H1 (cell line): ENCODE measurements around the gene MTPN. TPM values are rescaled to one million over a fixed set of nuclear protein-coding genes. Genes with fewer than 3 reads are reported as not detected.

Source experiments
- CTCF ChIA-PET: fragments of 300-600 bp; sonication (Branson Sonifier 250); formaldehyde crosslinking; loops from one replicate; lab custom pipeline; 2021; ENCODE audit not compliant: partially characterized antibody; lab: Charles Lee
- POLR2A ChIA-PET: fragments of 300-600 bp; sonication (Branson Sonifier 250); formaldehyde crosslinking; loops from one replicate; lab custom pipeline; 2021; ENCODE audit warnings: inconsistent platforms; ENCODE audit not compliant: partially characterized antibody; lab: Charles Lee
- DNase-seq, 2 experiments: peaks; one replicate each; pipeline versions ENCODE4 v3.0.0 to v3.0.0-alpha.2; 2010 to 2022; ENCODE audit warnings: low spot score in 2 of 2, low read depth in 1 of 2, mixed read lengths in 1 of 2
- FAIRE-seq: peaks from 2 replicates; lab custom pipeline; 2011; peaks lifted over from hg19 to GRCh38; lab: Jason Lieb, UNC
- H2AFZ ChIP-seq: 2 replicates; pipeline ENCODE4 v1.8.1; 2012; ENCODE audit warnings: low read length, inconsistent platforms
- H2AK5ac ChIP-seq: 2 replicates; pipeline ENCODE4 v1.6.1; 2013; ENCODE audit warnings: low read depth, low read length
- H2BK120ac ChIP-seq: replicated peaks from 2 replicates; pipeline ENCODE3; 2013; ENCODE audit warnings: low read depth, low read length, inconsistent platforms
- H2BK12ac ChIP-seq: 2 replicates; pipeline ENCODE4 v1.6.1; 2013; ENCODE audit warnings: low read depth, low read length
- H2BK15ac ChIP-seq: 2 replicates; pipeline ENCODE4 v1.6.1; 2013; ENCODE audit warnings: low read length
- H2BK20ac ChIP-seq: 2 replicates; pipeline ENCODE4 v1.6.1; 2013; ENCODE audit warnings: low read length
- H2BK5ac ChIP-seq: 2 replicates; pipeline ENCODE4 v1.6.1; 2013; ENCODE audit warnings: low read depth, low read length
- H3K14ac ChIP-seq: 2 replicates; pipeline ENCODE4 v1.6.1; 2013; ENCODE audit warnings: inconsistent platforms; ENCODE audit not compliant: insufficient read length
- H3K18ac ChIP-seq: 2 replicates; pipeline ENCODE4 v1.6.1; 2013; ENCODE audit warnings: low read length; ENCODE audit errors: extremely low read depth
- H3K23ac ChIP-seq: 2 replicates; pipeline ENCODE4 v1.6.1; 2013; ENCODE audit warnings: inconsistent platforms; ENCODE audit not compliant: insufficient read length
- H3K23me2 ChIP-seq: 2 replicates; pipeline ENCODE4 v1.6.1; 2013; ENCODE audit warnings: low read depth, low read length
- H3K27ac ChIP-seq: 2 replicates; pipeline ENCODE4 v1.6.1; 2011; ENCODE audit warnings: low read depth, low read length, inconsistent platforms
- H3K27me3 ChIP-seq, 4 experiments: replicated peaks in 1 of 4; 1 replicate in 1 of 4; 2 replicates in 3 of 4; pipeline versions ENCODE4 v1.6.1 to v1.8.1; 2011 to 2013; ENCODE audit warnings: low read length in 3 of 4, mild to moderate bottlenecking in 3 of 4, inconsistent platforms in 2 of 4, mixed read lengths in 2 of 4, moderate library complexity in 1 of 4; ENCODE audit not compliant: control insufficient read depth in 3 of 4, insufficient read depth in 3 of 4; ENCODE audit errors: extremely low read depth in 1 of 4
- H3K36me3 ChIP-seq, 4 experiments: 2 replicates each; pipeline versions ENCODE4 v1.6.1 to v1.8.1; 2011 to 2013; ENCODE audit warnings: mild to moderate bottlenecking in 4 of 4, low read length in 3 of 4, moderate library complexity in 2 of 4, control low read depth in 1 of 4, inconsistent platforms in 1 of 4; ENCODE audit not compliant: insufficient read depth in 4 of 4, control insufficient read depth in 2 of 4
- H3K4ac ChIP-seq: replicated peaks from 2 replicates; pipeline ENCODE3; 2013; ENCODE audit warnings: low read length, low read depth, mixed read lengths, inconsistent platforms; ENCODE audit not compliant: insufficient read length
- H3K4me1 ChIP-seq, 4 experiments: replicated peaks in 1 of 4; 1 replicate in 1 of 4; 2 replicates in 3 of 4; pipeline versions ENCODE4 v1.6.1 to v1.8.1; 2011 to 2013; ENCODE audit warnings: low read length in 3 of 4, inconsistent platforms in 2 of 4, mixed read lengths in 1 of 4; ENCODE audit not compliant: insufficient read depth in 4 of 4, control insufficient read depth in 3 of 4
- H3K4me2 ChIP-seq, 2 experiments: 2 replicates each; pipeline versions ENCODE4 v1.6.1 to v1.8.1; 2011 to 2013; ENCODE audit warnings: low read depth in 2 of 2, low read length in 2 of 2, control low read depth in 1 of 2, inconsistent platforms in 1 of 2, mild to moderate bottlenecking in 1 of 2; ENCODE audit not compliant: insufficient read depth in 1 of 2
- H3K4me3 ChIP-seq, 4 experiments: fragments of 200-600, 300-600 bp in 1 of 4; sonication (generic), shearing (Covaris generic), sonication (Bioruptor Twin) in 1 of 4; 2 replicates each; pipeline versions ENCODE4 v1.5.1 to v1.8.1; 2011 to 2016; ENCODE audit warnings: low read length in 4 of 4, low read depth in 3 of 4, control low read depth in 2 of 4, inconsistent platforms in 2 of 4, mild to moderate bottlenecking in 2 of 4, mixed read lengths in 1 of 4, moderate library complexity in 1 of 4; ENCODE audit not compliant: insufficient read depth in 2 of 4; ENCODE audit errors: extremely low read depth in 1 of 4
- H3K56ac ChIP-seq: replicated peaks from 2 replicates; pipeline ENCODE3; 2013; ENCODE audit warnings: low read depth, mild to moderate bottlenecking, mixed read lengths, low read length, inconsistent platforms; ENCODE audit not compliant: insufficient read length
- H3K79me1 ChIP-seq: 2 replicates; pipeline ENCODE4 v1.6.1; 2013; ENCODE audit warnings: low read depth, low read length, control low read depth
- H3K79me2 ChIP-seq, 2 experiments: 2 replicates each; pipeline versions ENCODE4 v1.6.1 to v1.8.1; 2012 to 2013; ENCODE audit warnings: low read length in 2 of 2, mild to moderate bottlenecking in 2 of 2, inconsistent platforms in 1 of 2; ENCODE audit not compliant: insufficient read depth in 2 of 2, control insufficient read depth in 1 of 2
- H3K9ac ChIP-seq, 4 experiments: replicated peaks in 1 of 4; 1 replicate in 1 of 4; 2 replicates in 3 of 4; pipeline versions ENCODE4 v1.6.1 to v1.8.1; 2011 to 2013; ENCODE audit warnings: low read depth in 3 of 4, low read length in 3 of 4, control low read depth in 2 of 4, mild to moderate bottlenecking in 2 of 4, moderate library complexity in 2 of 4, inconsistent platforms in 1 of 4; ENCODE audit errors: extremely low read depth in 1 of 4
- H3K9me3 ChIP-seq, 2 experiments: 2 replicates each; pipeline versions ENCODE4 v1.6.1 to v1.8.1; 2012 to 2013; ENCODE audit warnings: mild to moderate bottlenecking in 2 of 2, moderate library complexity in 2 of 2, control low read depth in 1 of 2, inconsistent platforms in 1 of 2, low read depth in 1 of 2, low read length in 1 of 2, mixed read lengths in 1 of 2; ENCODE audit not compliant: insufficient read depth in 2 of 2
- H4K20me1 ChIP-seq, 2 experiments: replicated peaks in 1 of 2; 2 replicates each; pipeline versions ENCODE3 to v1.8.1; 2011 to 2013; ENCODE audit warnings: inconsistent platforms in 2 of 2, low read length in 2 of 2, mild to moderate bottlenecking in 1 of 2; ENCODE audit not compliant: insufficient read depth in 2 of 2, control insufficient read depth in 1 of 2
- H4K5ac ChIP-seq: 2 replicates; pipeline ENCODE4 v1.6.1; 2013; ENCODE audit warnings: low read length, low read depth, mixed read lengths, inconsistent platforms; ENCODE audit not compliant: insufficient read length
- H4K8ac ChIP-seq: 2 replicates; pipeline ENCODE4 v1.8.0; 2013; ENCODE audit warnings: mild to moderate bottlenecking, moderate library complexity, low read length, inconsistent platforms; ENCODE audit not compliant: insufficient read depth; ENCODE audit errors: extremely low read depth
- H4K91ac ChIP-seq: replicated peaks from 2 replicates; pipeline ENCODE3; 2013; ENCODE audit warnings: low read length, mixed read lengths, inconsistent platforms; ENCODE audit not compliant: insufficient read length
- KDM1A ChIP-seq: fragments of 200-600, 300-600 bp; sonication (generic); IDR thresholded peaks from 2 replicates; pipeline ENCODE4 v1.7.1; 2016; ENCODE audit warnings: mild to moderate bottlenecking, low read length, borderline replicate concordance
- RBBP5 ChIP-seq: IDR thresholded peaks from 2 replicates; pipeline ENCODE4 v1.7.1; 2012; ENCODE audit warnings: low read depth, mild to moderate bottlenecking, inconsistent platforms, low read length, moderate library complexity, borderline replicate concordance
- SP1 ChIP-seq: IDR thresholded peaks from 2 replicates; pipeline ENCODE4 v1.6.1; 2011; ENCODE audit warnings: low read depth, low read length
- WGBS, 2 experiments: shearing (Covaris generic) in 1 of 2; methylation state at CpG; one replicate each; pipeline versions ENCODE4 v1.1.6 to v1.1.7; 2013 to 2015; ENCODE audit warnings: low lambda C conversion rate in 2 of 2, mixed read lengths in 2 of 2, inconsistent platforms in 1 of 2, low coverage in 1 of 2, missing lambda C conversion rate in 1 of 2; ENCODE audit not compliant: insufficient replicate concordance in 2 of 2, insufficient coverage in 1 of 2, insufficient read length in 1 of 2; ENCODE audit errors: extremely low coverage in 1 of 2, missing lambda C conversion rate in 1 of 2; 5-methylcytosine and 5-hydroxymethylcytosine counted together
- polyA plus RNA-seq, 7 experiments: library from polyadenylated mRNA; depleted of rRNA in 3 of 7; stranded (reverse) in 5 of 7; unstranded in 2 of 7; fragments of >200 nt in 5 of 7; fragments of 200-250 nt in 2 of 7; gene quantifications; 1 replicate in 5 of 7; 2 replicates in 1 of 7; 4 replicates in 1 of 7; pipeline versions ENCODE4 v1.2.1 to v1.2.3, GENCODE V29; 2011 to 2013; ENCODE audit warnings: missing spikeins in 2 of 7, mixed read lengths in 2 of 7
- total RNA-seq: library from RNA; stranded (reverse); fragmentation: NEBNext Ultra II Directional; extraction: Animal tissue kit (Norgen Biotek cat#: 25700); gene quantifications from 2 replicates; pipeline ENCODE4 v1.2.1, GENCODE V29; 2021

MTPN gene
- total and polyA plus RNA-seq, 2 of the 8 experiments (the other 6 are each of a cell fraction or from before 2014, with no cell fraction given): 33.0 to 101 TPM

GRCh38 chr7:136004083-136004482 lies 26.9 kb upstream of the MTPN start:
- Histone ChIP-seq H4K20me1 (no peaks in the 10 kb centered on the region), H3K27ac (no peak overlapping the region), H2BK15ac (no peak overlapping the region), H4K8ac (no peak overlapping the region), H2BK20ac (no peak overlapping the region), H2AFZ (no peak overlapping the region), H3K23me2 (0 out of 2 replicates have a peak, but pooled peaks cover 3% of the 10 kb centered on the region), H3K56ac (no peak overlapping the region), H3K27me3 (no peaks in the 10 kb centered on the region), H2BK5ac (no peak overlapping the region), H3K14ac (no peak overlapping the region), H3K4me1 (no peaks in the 10 kb centered on the region), H3K36me3 (no peaks in the 10 kb centered on the region; a peak in 1 of 8 replicates), H3K4me3 (no peak overlapping the region), H3K9ac (no peak overlapping the region), H3K79me2 (no peaks in the 10 kb centered on the region), H3K18ac (no peak overlapping the region), H3K23ac (no peak overlapping the region), H2AK5ac (no peak overlapping the region), H3K79me1 (no peaks in the 10 kb centered on the region), H3K9me3 (no peaks in the 10 kb centered on the region), H4K5ac (no peak overlapping the region), H2BK120ac (no peak overlapping the region), H3K4ac (no peak overlapping the region), H3K4me2 (no peak overlapping the region), H2BK12ac (no peak overlapping the region), H4K91ac (no peak overlapping the region)
- no peak for FAIRE-seq
- no peak for DNase-seq
- WGBS, 2 experiments: 88% methylated on average over 3 of the region's 3 CpGs; no CpG with 5 or more reads in 1 of the 2 experiments
- ChIA-PET POLR2A (no interaction called here), CTCF (interaction anchor here (3.8 kb wide), 1 partner anchor 202 kb away, joined by 16 read pairs; no protein-coding TSS in a partner anchor)
- no peak for TF ChIP-seq SP1
- TF ChIP-seq RBBP5: no peak
- peak; percentile 53; the same call in 1 of the 2 replicates for TF ChIP-seq KDM1A
